HEK293T (cell line): ENCODE measurements around the gene FAM171A1.

Source experiments
- ARNT ChIP-seq: fragments of 450-650 bp; IDR thresholded peaks from 2 replicates; pipeline ENCODE4 v1.6.1; 2017; ENCODE audit warnings: mild to moderate bottlenecking
- CTBP1 ChIP-seq: fragments of 450-650 bp; IDR thresholded peaks from 2 replicates; pipeline ENCODE4 v1.6.1; 2016; ENCODE audit warnings: borderline replicate concordance
- ELF4 ChIP-seq: fragments of 450-650 bp; IDR thresholded peaks from 2 replicates; pipeline ENCODE4 v1.6.1; 2017; ENCODE audit warnings: antibody characterized with exemption
- FOXA1 ChIP-seq: fragments of 450-650 bp; IDR thresholded peaks from 2 replicates; pipeline ENCODE4 v1.6.1; 2016; ENCODE audit warnings: mild to moderate bottlenecking
- HDGF ChIP-seq: fragments of 450-650 bp; IDR thresholded peaks from 2 replicates; pipeline ENCODE4 v1.6.1; 2017; ENCODE audit warnings: antibody characterized with exemption, borderline replicate concordance
- L3MBTL2 ChIP-seq: fragments of 450-650 bp; conservative IDR thresholded peaks from 2 replicates; pipeline ENCODE4 v1.6.1; 2016; ENCODE audit warnings: mild to moderate bottlenecking
- LEF1 ChIP-seq: fragments of 450-650 bp; IDR thresholded peaks from 2 replicates; pipeline ENCODE4 v1.6.1; 2017; ENCODE audit warnings: mild to moderate bottlenecking, borderline replicate concordance
- SP1 ChIP-seq: fragments of 450-650 bp; IDR thresholded peaks from 2 replicates; pipeline ENCODE4 v1.6.1; 2017
- SUZ12 ChIP-seq: fragments of 450-650 bp; IDR thresholded peaks from 2 replicates; pipeline ENCODE4 v1.6.1; 2016; ENCODE audit warnings: mild to moderate bottlenecking
- ZNF384 ChIP-seq: fragments of 450-650 bp; IDR thresholded peaks from 2 replicates; pipeline ENCODE4 v1.6.1; 2016

DNA sequence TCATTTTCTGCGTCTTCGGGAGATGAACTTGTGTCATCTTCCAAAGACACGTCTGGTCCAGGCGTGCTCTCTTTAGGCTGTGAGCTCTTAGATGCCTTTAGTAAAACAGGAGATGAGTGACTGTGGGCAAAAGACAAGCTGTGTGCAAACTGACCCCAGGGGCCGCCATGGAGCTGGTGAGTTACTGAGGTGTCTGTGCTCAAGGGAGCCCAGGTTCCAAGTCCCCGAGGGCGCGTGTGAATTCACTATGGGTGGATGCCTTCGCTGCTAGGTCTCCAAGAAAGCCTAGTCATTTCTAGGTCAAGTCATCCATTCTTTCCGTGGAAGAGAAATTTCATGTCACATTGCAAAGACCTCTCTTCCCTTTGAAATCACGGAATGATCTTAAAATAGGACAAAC is 118.7 kb downstream of the FAM171A1 start:
- TF ChIP-seq LEF1: no peak
- no peak for TF ChIP-seq SP1
- TF ChIP-seq L3MBTL2: no peak
- no peak for TF ChIP-seq HDGF
- TF ChIP-seq SUZ12: no peak
- no peak for TF ChIP-seq ARNT
- no peak for TF ChIP-seq FOXA1
- no peak for TF ChIP-seq ZNF384
- TF ChIP-seq ELF4: no peak
- no peak for TF ChIP-seq CTBP1
